HG03469 (cell line): ENCODE measurements around the gene TSFM.

Experiments
- ATAC-seq: cut with Tn5 transposase; IDR thresholded peaks from one replicate; pipeline ENCODE4 v1.9.1; 2021; ENCODE audit warnings: mild to moderate bottlenecking, moderate library complexity, moderate number of reproducible peaks; ENCODE audit not compliant: unreplicated experiment

The TSFM gene

GRCh38 chr12:57745485-57745881 lies 37.1 kb upstream of the TSFM start:
- ATAC-seq, result no peak

GRCh38 chr12:57746025-57746424 lies 36.6 kb upstream of the TSFM start:
- ATAC-seq, result no peak

GRCh38 chr12:57749061-57749460 lies 33.5 kb upstream of the TSFM start:
- no peak for ATAC-seq

GRCh38 chr12:57750561-57751431 lies 31.8 kb upstream of the TSFM start:
- ATAC-seq, result no peak

DNA sequence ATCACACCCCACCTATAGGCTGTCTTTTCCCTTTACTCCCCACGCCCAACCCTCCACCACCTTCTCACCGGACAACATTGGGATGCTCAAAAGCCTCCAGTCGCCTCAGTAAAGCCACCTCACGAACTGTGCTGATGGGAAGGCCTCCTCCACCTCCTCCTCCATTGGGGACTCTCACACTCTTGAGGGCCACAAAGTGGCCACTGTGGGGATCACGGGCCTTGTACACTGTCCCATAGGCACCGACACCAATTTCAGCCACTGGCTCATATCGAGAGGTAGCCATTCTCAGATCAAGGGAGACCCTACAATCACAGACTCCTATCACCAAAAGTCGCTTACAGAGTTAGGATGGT lies 31.2 kb upstream of the TSFM start:
- ATAC-seq, result no peak

- ATAC-seq, result peak; percentile 66
These were observed 30.6 kb upstream of the TSFM start, which contains the start of gene CDK4 for GRCh38 chr12:57751788-57752667. CDK4 (minus strand) TSS chr12:57752310; CDS start chr12:57751717, 593 bp downstream.

DNA sequence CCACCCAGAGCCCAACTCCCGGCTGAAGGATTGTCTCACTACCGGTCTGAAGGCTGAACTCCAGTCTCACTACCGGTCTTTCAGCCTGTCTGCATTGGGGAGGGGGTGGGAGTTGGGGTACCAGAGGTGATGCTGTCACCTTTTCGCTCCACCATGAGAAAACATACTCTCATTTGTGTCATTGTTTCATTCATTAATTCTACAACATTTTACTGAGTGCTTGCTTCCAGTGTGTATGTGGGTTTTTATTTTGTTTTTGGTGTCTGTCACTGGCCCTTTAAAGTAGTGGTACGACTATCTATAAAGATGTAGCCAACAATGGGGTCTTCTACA lies 30.0 kb upstream of the TSFM start:
- ATAC-seq, result no peak

DNA sequence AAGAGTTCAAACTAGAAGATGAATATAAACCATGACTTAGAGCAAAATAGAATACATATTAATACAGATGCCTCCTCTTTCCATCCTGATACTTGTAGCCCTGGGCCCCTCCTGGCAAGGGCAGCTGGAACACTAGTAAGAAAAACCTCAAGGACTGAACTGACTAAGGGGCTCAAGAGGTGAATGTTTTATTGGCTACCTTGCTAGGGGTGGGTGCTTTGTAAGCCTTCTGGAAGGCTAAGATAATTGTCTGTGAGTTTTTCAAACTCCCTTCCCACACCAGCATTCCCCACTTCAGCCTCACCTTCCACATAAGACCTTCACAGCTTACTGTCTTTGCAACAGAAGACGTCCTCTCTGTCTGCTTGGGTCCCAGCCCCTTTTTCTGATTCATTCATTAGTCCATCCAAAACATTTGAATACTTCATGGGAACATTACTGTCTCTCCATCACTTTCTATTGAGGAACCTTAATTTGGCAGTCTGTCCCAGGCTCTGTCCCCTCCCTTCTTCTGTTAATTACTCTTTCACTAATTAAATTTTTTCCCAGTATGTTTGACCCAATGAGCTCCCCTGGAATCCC lies 28.7 kb upstream of the TSFM start:
- ATAC-seq, result no peak

DNA sequence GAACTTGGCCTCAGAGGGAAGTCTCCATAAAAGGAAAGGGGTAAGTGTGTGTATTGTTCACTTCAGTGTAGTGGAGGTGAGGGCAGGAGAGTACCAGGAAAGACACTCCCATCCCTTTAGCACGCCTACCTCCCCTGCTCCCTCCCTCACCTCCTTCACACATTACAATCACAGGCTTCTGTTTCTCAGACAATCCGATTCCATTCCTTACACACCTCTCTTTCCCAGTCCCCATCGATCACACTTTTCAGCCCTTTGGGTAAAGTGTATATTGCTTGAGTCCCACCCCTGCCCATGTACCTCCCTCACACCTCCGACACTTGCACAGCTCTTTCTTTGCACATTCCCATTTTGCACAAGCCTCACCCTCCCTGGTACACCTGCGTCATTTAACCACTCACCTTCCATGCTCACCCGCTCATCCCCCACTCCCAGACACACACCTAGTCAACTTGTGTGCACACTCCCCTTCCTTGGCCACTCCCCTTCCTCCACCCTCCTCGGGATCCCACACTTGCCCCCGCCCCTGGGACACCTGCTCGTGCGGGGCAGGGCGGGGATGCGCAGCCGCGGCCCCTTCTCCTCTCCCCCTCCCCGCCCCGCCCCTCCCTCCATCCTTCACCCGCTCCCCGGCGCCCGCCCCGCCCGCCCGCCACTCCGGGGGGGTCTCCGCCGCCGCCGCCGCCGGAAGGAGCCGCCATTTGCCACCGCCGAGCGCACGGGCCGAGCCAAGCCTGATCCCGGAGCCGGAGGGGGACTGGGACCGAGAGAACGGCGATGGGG lies 28.0 kb upstream of the TSFM start, which contains the start of gene MARCHF9:
Gene MARCHF9, plus strand, starts transcription at position 693 of the 783 bp plus-strand sequence. CDS start 426 bp downstream, outside the sequence.
- no peak for ATAC-seq

DNA sequence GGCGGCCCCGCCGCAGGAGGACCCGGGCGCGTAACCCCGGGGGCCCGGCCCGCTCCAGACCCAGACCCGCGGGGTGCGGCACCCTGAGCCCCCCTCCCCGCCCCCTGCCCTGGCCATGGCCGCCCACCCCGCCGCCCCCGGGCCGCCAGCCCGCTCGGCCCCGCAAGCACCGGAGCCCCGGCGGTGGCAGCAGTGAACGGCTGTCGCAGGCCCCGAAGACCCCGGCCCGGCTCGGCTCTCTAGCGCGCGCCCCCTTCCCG lies 27.5 kb upstream of the TSFM start:
- no peak for ATAC-seq

- no peak for ATAC-seq
These were observed 26.9 kb upstream of the TSFM start for GRCh38 chr12:57755454-57756372.

GRCh38 chr12:57756406-57757341 lies 25.9 kb upstream of the TSFM start:
- no peak for ATAC-seq

- ATAC-seq, result no peak
These were observed 24.8 kb upstream of the TSFM start for GRCh38 chr12:57757771-57758170.

- ATAC-seq, result no peak
These were observed 23.8 kb upstream of the TSFM start for GRCh38 chr12:57758552-57759359.

- no peak for ATAC-seq
These were observed 23.1 kb upstream of the TSFM start for GRCh38 chr12:57759360-57759980.

- ATAC-seq, result no peak
These were observed 22.1 kb upstream of the TSFM start for GRCh38 chr12:57760347-57760982.

- no peak for ATAC-seq
These were observed 21.1 kb upstream of the TSFM start for GRCh38 chr12:57761391-57761998.
